Measurements from ENCODE around the gene CAMK2D.

- no peak for TF ChIP-seq MAFK (IDR thresholded peaks at IDR 0.05; ENCODE audit: partially characterized antibody)
- TF ChIP-seq EP300 (IDR thresholded peaks at IDR 0.05), result no peak
- no peak for TF ChIP-seq CTCF (IDR thresholded peaks at IDR 0.05)
- TF ChIP-seq NR3C1 (IDR thresholded peaks at IDR 0.05), result no peak
- no peak for TF ChIP-seq POLR2A (IDR thresholded peaks at IDR 0.05; ENCODE audit: low read length)
- TF ChIP-seq HDAC2 (IDR thresholded peaks at IDR 0.05), result no peak
- TF ChIP-seq ZNF302 (CRISPR knock-in tag; IDR thresholded peaks at IDR 0.05), result no peak
- TF ChIP-seq, protein P1, sequence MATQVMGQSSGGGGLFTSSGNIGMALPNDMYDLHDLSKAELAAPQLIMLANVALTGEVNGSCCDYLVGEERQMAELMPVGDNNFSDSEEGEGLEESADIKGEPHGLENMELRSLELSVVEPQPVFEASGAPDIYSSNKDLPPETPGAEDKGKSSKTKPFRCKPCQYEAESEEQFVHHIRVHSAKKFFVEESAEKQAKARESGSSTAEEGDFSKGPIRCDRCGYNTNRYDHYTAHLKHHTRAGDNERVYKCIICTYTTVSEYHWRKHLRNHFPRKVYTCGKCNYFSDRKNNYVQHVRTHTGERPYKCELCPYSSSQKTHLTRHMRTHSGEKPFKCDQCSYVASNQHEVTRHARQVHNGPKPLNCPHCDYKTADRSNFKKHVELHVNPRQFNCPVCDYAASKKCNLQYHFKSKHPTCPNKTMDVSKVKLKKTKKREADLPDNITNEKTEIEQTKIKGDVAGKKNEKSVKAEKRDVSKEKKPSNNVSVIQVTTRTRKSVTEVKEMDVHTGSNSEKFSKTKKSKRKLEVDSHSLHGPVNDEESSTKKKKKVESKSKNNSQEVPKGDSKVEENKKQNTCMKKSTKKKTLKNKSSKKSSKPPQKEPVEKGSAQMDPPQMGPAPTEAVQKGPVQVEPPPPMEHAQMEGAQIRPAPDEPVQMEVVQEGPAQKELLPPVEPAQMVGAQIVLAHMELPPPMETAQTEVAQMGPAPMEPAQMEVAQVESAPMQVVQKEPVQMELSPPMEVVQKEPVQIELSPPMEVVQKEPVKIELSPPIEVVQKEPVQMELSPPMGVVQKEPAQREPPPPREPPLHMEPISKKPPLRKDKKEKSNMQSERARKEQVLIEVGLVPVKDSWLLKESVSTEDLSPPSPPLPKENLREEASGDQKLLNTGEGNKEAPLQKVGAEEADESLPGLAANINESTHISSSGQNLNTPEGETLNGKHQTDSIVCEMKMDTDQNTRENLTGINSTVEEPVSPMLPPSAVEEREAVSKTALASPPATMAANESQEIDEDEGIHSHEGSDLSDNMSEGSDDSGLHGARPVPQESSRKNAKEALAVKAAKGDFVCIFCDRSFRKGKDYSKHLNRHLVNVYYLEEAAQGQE (IDR thresholded peaks at IDR 0.05), result no peak
- TF ChIP-seq GATA3 (IDR thresholded peaks at IDR 0.05; ENCODE audit: borderline replicate concordance), result no peak
- no peak for TF ChIP-seq CEBPB (IDR thresholded peaks at IDR 0.05)
Measured at GRCh38 chr4:113616443-113616842, 145.1 kb downstream of the CAMK2D start.

Data from A549 (cell line).